Stimulated activated CD4-positive, alpha-beta T cell treated with anti-CD3 and anti-CD28 coated beads, Interleukin-1b, Interleukin-23, amount 100 ng/mL, for 24 hours (primary cell): ENCODE measurements around the gene DNAH9.
"Not testable (repeated sequence)": the region's sequence is repeated elsewhere in the genome, so short reads cannot be mapped to it uniquely, and the experiment has no call there.

Source experiments
- DNase-seq, 4 experiments: peaks; one replicate each; pipeline ENCODE4 v3.0.0-alpha.2; 2020; ENCODE audit warnings: low read depth in 4 of 4, low spot score in 1 of 4

Gene DNAH9

DNA sequence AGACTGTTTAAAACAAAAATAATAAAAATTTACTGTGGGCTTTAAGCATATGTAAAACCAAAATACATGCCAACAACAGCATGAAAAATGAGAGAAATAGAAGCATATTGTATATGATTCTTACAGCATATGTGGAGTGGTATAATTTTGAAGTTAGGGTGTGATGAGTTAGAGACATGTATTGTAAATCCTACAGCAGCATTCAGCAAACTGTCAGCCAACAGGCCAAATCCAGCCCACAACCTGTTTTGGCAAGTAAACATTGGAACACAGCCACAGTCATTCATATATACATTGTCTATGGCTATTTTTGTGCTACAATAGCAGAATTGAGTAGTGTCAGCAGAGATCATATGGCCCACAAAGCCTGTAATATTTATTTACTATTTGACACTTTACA is 356.7 kb downstream of the DNAH9 start:
- DNase-seq = no peak

DNA sequence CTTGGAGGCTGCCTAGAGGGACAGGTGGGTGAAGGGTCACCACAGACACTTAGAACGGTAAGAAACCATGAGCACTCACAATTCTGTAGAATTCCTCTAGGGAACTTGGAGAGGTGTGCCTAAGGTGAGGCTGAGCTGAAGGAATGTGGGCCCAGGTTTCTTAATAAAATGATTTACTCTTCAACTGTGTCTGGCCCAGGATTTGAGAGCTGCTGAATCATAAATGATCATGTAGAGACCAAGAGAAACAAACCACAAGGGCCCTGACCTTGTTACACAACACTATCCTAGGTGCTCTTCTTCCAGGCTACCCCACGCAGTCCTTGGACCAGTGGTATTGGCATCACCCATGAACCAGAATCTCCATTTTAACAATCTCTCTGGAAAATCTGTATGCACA is 371.3 kb downstream of the DNAH9 start:
- DNase-seq = no peak

DNA sequence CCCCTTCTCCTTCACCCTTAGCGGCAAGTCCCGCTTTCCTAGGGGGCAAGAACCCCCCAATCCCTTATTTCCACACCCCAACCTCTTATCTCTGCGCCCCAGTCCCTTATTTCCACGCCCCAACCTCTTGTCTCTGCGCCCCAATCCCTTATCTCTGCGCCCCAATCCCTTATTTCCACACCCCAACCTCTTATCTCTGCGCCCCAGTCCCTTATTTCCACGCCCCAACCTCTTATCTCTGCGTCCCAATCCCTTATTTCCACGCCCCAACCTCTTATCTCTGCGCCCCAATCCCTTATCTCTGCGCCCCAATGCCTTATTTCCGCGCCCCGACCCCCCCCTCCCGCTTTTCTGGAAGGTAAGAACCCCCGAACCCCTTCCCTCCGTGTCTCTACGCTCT is 374.5 kb downstream of the DNAH9 start:
- DNase-seq = not testable (repeated sequence)

DNA sequence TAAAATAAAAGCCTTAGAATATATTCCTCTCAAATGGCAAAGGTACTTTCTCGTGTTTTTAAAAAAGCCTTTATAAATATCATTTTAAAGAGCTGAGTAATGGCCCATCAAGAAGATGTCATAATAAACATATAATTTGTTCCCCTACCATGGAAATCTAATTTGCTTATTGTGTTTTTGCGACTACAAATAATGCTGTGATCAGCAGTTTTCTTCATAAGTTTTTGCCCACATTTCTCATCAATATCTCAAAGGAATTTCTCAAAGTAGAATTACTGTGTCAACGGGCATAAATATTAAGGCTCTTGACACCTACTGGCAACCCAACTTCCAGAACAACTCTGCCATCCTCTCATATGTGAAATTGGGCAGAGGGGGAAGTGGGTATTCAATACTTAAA is 381.5 kb downstream of the DNAH9 start:
- DNase-seq = no peak

DNA sequence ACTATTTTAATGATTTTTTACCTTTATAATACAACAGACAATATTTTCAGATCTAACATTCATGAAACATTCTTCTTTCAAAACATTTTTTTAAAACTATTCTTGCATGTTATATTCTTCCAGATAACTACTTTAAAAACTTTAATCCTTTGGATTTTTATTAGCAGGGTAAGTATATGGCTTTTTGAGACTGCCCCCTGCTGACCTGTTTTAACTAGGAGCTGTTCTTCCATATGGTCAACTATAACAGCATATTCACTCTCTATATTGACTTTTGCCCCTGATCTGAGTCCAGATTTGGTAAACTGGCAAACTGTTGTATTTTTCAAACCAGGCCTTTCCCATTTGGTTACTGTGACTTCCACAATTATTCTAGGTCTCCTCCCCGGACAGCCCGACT is 382.5 kb downstream of the DNAH9 start:
- no peak for DNase-seq

DNA sequence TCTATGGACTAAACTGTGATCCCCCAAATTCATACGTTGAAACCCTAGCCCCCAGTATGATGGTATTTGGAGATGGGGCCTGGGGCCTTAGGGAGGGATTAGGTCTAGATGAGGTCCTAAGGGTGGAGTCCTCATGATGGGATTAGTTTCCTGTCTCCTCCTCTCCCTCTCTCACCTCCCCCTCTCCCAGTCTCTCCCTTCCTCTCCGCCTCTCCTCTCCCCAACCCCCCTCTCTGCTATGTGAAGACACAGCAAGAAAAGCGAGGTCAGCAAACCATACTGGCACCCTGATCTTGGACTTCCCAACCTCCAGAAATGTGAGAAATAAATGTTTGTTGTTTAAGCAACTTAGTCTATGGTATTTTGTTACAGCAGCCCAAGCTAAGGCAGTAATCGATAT is 383.6 kb downstream of the DNAH9 start:
- DNase-seq = no peak

DNA sequence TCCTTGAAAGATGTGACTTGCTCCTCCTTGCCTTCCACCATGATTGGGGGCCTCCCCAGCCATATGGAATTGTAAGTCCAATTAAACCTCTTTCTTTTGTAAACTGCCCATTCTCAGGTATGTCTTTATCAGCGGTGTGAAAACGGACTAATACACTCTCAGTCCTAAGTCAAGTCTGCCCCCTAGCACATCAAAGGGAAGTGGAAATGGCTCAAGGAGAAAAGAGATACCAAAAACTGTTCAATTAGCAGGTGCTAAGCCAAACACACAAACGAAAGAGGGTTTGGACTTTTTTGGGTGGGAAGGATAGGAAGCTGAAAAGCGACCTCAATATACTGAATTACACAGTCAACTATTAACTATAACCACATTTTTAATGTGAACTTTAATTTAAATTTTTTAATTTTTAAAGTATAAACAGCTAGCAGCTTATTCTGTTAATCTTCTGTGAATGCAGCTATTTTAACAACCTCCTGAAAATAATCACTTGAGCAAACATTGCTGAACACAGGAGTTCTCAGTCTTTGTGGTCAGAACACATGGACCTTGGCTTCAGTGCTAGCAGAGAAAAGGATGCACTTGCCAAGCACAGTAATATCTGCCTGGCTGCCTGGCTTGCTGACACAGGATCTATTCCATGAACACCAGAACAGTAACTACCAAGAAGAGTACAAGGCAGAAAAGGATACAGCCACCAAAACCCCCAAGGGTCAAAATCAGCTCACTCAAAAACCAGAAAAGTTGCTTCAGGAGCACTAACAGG is 388.1 kb downstream of the DNAH9 start:
- DNase-seq = no peak

DNA sequence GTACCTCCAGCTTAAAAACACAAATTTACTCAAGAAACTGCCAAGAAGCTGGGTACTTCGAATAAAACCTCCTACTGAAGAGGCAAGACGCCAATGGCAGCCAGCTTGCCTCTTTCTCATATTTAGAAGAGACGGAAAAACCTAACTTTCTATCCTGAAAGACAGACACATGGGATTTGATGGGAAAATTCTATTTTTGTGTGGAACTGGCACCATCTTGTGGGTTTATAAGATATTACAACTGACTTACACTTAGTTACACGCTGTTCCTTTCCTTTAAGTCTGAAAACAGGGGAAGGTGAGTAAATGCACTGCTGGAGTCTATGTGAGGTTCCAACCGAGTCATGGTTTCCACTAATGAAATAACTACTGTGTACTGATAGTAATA is 388.7 kb downstream of the DNAH9 start:
- no peak for DNase-seq

DNA sequence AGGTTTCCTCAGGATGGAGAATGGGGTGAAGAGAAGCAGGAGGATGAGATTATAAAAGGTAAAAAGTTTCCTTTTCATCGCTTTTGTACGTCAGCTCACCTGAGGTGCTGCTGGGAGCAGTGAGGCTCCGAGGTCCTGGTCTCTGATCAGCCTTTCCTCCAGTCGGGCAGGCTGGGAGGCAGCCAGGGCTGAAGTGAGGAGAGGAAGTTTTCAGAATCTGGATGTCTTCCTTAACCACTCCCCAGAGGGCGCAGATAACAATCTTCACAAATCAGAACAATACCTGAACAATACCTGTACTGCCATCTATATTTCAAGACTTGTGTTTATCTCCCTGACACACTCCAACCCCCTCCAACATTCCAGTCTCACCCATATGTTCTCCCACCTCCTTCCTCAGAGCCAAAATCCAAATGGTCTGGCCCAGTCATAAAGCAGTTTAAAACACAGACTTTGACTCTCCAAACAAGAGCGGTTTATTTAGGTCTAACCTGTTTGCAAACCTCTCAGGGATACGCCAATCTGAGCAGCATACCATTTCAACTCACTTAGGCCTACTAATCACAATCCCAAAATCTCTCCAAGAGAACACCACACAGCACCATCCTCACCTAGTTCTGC is 392.2 kb downstream of the DNAH9 start:
- DNase-seq = no peak

DNA sequence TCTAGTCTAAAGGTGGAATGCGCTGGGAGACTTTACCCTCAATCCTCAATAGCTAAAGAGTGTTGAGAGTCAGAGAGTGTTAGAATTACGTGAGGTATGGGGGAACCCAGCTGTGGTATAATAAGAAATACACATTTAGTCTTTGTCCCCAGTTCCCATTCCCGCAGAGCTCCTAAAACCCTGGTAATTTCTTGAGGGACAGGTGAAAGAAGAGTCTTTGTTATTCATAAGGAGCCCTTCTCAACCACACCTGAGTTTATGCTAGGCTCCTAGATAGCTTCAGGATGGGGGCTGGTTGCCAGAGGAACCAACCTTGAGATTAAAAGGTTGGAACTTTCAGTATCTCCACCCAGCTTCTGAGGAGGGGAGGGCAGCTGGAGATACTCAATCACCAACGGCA is 393.2 kb downstream of the DNAH9 start:
- no peak for DNase-seq

DNA sequence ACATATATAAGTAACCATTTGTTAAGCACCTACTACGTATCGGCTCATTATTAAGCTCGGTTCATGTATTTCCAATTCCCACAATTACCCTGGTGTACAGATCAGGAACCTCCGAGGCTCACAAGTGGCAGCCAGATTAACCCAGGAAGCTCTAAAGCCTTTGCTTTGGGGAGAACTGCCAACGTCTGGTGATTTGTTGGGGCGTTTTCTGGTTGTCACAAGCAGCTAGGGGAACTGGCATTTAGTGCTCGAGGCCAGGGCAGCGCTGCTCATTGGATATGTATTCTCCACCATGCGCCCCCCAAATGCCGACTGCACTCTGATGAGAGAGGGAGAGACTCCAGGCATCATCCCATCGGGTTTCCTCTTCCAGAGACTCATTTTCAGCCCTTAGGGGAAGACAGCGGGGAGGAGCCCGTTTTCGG is 398.5 kb downstream of the DNAH9 start:
- no peak for DNase-seq

DNA sequence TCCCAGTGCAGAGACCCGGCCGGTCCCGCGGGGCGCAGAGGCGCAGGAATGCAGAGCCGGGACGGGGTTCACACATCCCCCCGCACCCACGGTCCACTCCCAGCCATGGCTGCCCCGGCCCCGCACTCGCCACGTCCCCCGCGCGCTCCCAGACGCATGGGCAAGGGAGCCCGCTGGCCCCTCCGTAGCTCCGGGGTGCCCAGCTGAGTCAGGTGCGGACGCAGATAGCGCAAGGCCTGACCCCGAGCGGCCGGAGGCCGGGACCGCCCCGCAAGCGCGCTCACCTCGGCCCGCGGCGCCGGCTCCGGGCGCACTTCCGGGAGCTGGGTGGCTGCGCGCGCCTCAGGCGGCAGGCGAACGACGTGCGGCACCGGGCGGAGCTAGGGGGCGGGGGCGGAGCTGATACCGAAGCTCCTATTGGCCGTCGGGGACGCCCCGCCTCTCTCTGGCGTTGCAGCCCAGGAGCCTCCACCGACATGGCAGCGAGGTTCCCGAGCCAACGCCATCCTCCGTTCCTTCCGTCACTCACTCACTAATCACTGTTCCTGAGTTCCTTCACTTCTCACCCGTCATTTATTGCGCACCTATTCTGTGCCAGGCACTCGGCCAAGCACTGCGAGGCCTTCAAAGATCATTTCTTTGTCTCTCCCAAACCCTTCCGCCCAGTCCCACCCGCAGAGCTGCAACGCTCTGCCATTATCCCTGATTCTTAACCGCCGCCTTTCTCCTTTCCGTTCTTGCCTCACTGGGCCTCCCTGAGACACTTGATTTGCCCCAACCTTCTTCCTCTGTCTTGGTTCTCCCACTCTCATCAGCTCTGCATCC is 399.1 kb downstream of the DNAH9 start, which contains the start of gene ZNF18:
Gene ZNF18, minus strand, starts transcription at position 329 of the 825 bp plus-strand sequence. CDS start 4,646 bp downstream, outside the sequence.
- DNase-seq = peak; percentile 77 to 95 (median 90)

DNA sequence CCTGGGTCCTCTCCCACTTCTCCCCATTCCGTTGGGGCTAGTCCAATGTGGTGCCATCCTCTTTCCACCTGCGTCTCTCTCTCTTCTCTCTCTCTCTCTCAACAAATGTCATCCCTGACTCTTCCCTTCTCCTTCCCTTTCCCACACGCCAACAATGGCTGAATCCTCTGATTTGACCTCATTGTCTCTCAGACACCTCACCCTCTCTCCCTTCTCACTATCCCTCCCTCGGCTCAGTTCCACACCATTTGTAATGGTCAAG is 399.6 kb downstream of the DNAH9 start:
- no peak for DNase-seq

DNA sequence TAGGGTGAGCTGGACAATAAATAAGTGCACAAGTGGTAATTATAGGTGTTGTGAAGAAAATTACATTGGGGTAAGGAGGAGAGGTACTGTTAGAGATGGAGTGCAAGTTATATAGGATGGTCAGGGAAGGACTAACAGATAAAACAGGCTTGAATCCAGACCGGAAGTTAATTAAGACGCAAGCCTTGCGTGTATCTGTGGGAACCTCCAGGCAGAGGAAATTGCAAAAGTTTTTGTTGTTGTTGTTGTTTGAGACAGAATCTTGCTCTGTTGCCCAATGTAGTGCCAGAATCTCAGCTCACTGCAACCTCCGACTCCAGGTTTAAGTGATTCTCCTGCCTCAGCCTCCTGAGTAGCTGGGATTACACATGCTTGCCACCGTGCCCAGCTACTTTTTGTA is 401.4 kb downstream of the DNAH9 start:
- no peak for DNase-seq

DNA sequence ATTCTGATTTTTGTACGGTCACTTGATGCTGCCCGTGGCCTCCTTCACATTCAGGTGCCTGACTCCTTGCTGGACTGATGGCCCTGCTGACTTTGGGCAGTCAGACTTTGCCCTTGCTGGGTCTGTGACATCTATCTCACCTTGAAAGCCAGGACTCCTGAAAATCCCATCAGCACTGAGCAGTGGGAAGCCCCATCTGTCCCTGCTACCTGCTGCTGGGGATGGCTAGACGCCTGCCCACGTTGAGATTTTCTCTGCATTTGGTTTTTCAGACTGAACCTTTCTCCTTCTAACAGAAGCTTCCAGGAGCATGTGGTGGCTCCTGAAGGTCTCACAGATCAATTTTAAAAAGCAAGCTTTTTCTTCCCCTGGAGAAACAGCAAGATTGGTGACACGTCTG is 409.2 kb downstream of the DNAH9 start:
- no peak for DNase-seq
